ENCODE results near the gene CCKAR. TPM values are rescaled to one million over a fixed set of nuclear protein-coding genes. Genes with fewer than 3 reads are reported as not detected.

Gene CCKAR
- total RNA-seq, 1 donor from 2014 or later = 14.9 TPM

GRCh38 chr4:26458157-26458561 lies 32.1 kb downstream of the CCKAR start:
- DNase-seq = peak; percentile 78

- DNase-seq = no peak
These were observed 32.9 kb downstream of the CCKAR start for GRCh38 chr4:26457412-26457811.

- no peak for DNase-seq
These were observed 34.7 kb downstream of the CCKAR start for GRCh38 chr4:26455571-26455970.

- DNase-seq = no peak
These were observed 35.3 kb downstream of the CCKAR start for GRCh38 chr4:26454961-26455360.

- DNase-seq = peak; percentile 34
These were observed 37.4 kb downstream of the CCKAR start for GRCh38 chr4:26452565-26453531.

- DNase-seq = no peak
These were observed 38.7 kb downstream of the CCKAR start for GRCh38 chr4:26451597-26451996.

- DNase-seq = no peak
These were observed 39.9 kb downstream of the CCKAR start for GRCh38 chr4:26450418-26450817.

- no peak for DNase-seq
These were observed 42.9 kb downstream of the CCKAR start for GRCh38 chr4:26447378-26447777.

GRCh38 chr4:26441771-26442170 lies 48.5 kb downstream of the CCKAR start:
- DNase-seq = no peak

GRCh38 chr4:26441102-26441501 lies 49.2 kb downstream of the CCKAR start:
- peak; percentile 41 for DNase-seq

GRCh38 chr4:26434030-26434639 lies 56.1 kb downstream of the CCKAR start:
- DNase-seq = peak; percentile 43

GRCh38 chr4:26433556-26433955 lies 56.7 kb downstream of the CCKAR start:
- no peak for DNase-seq

- no peak for DNase-seq
These were observed 57.9 kb downstream of the CCKAR start for GRCh38 chr4:26432419-26432818.

- no peak for DNase-seq
These were observed 58.7 kb downstream of the CCKAR start for GRCh38 chr4:26431461-26432180.

Other genes with a start within 250 kb of the CCKAR start
- 111 TPM for gene RBPJ, start 169.5 kb downstream of the CCKAR start, total RNA-seq
- gene TBC1D19, start 93.6 kb upstream of the CCKAR start, total RNA-seq = 40.3 TPM

Data from tongue (tissue), 2 donors.